ENCODE data around the gene EID3. TPM values are rescaled to one million over a fixed set of nuclear protein-coding genes. Genes with fewer than 3 reads are reported as not detected.

Gene EID3
- total RNA-seq, result 10 to 100 TPM in 1 of 4 donors, 1 to 10 TPM in 3; 6.4 to 10.7 (median 8.0) TPM

DNA sequence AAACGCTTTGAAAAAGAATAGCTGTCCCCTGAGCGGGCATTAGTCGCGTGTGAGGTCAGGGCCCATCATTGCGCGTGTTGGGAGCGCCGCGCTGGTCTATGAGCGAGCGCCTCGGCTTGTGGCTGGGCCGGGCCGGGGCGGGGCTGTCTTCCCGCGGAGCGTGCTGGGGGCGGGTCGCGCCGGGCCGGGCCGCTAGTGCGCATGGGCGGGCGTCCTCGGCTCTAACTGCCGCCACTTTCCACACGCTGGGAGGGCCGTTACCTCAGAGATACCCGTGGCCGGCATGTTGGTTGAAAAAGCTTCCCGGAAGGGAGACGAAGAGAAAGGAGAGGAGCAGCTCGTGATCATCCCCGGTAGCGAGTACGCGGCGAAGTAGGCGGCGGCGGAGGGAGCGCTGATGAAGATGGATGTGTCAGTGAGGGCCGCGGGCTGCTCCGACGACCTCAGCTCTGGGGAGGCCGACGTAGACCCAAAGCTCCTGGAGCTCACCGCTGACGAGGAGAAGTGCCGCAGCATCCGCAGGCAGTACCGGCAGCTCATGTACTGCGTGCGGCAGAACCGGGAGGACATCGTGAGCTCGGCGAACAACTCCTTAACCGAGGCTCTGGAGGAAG, at the start of gene EID3:
Gene EID3, plus strand, starts transcription at position 202 of the 614 bp plus-strand sequence. Its CDS starts 196 bp downstream, at position 398.
- TF ChIP-seq, protein P1, sequence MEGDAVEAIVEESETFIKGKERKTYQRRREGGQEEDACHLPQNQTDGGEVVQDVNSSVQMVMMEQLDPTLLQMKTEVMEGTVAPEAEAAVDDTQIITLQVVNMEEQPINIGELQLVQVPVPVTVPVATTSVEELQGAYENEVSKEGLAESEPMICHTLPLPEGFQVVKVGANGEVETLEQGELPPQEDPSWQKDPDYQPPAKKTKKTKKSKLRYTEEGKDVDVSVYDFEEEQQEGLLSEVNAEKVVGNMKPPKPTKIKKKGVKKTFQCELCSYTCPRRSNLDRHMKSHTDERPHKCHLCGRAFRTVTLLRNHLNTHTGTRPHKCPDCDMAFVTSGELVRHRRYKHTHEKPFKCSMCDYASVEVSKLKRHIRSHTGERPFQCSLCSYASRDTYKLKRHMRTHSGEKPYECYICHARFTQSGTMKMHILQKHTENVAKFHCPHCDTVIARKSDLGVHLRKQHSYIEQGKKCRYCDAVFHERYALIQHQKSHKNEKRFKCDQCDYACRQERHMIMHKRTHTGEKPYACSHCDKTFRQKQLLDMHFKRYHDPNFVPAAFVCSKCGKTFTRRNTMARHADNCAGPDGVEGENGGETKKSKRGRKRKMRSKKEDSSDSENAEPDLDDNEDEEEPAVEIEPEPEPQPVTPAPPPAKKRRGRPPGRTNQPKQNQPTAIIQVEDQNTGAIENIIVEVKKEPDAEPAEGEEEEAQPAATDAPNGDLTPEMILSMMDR (IDR thresholded peaks at IDR 0.05; ENCODE audit: low read depth), result no peak

GRCh38 chr12:104257913-104258472, 45.5 kb upstream of the EID3 start:
- TF ChIP-seq, protein P1 (IDR thresholded peaks at IDR 0.05; ENCODE audit: low read depth), result no peak

DNA sequence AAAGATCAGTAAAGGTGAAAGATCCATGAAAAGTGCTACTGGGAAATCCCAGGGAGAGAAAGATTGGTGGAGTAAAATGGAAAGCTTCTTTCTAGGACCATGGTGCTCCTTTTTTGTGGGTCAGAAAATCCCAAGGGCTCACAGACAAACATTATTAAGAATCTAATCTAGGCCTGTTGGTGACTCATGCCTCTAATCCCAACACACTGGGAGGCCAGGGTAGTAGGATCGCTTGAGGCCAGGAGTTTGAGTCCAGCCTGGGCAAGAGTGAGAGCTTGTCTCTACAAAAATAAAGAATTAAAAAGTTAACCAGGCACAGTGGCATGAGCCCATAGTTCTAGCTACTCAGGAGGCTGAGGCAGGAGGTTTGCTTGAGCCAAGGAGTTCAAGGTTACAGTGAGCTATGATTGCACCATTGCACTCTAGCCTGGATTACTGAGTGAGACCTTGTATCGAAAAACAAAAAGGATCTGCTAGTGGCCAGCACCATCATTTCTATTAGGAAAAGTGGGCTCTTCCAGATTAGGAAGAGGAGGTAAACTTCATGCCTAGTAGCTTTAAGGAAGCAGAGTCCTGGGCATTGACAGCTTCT, 45.0 kb upstream of the EID3 start:
- TF ChIP-seq, protein P1 (IDR thresholded peaks at IDR 0.05; ENCODE audit: low read depth), result no peak

- TF ChIP-seq, protein P1 (IDR thresholded peaks at IDR 0.05; ENCODE audit: low read depth), result no peak
Observed at GRCh38 chr12:104263026-104263425, 40.5 kb upstream of the EID3 start.

DNA sequence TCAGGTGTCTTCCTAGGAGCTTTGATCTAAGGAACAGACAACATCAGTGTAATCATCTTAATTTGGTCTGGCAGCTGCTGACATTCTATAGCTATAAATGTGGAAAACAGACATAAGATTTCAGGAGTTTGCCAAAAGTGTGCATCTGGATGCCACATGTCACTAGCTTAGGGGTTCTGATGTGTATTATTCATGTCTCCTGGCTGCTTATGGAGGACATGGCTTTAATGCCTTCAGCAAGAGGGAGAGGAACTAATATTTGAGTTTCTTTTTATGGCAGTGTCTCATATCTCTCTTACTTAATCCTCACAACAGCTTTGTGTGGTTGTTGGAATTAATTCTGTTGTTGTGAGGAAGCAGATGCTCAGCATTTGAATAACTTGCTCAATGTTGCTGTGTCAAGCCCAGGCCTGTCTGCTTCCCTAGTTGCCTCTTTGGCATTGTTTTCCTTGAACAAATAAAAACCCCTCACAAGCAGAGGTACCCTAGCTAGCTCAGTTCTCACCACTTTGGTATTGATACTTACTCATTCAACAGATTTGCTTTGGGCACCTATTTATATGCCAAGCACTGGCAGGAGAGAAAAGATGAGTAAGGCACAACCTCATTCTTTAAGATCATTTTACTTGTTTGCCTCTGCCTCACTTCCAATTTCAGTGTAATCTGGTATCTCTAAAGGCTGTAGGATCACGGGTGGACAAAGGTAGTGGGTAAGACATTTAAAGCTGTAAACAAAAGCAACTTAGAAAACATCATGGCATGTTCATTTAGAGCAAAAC, 39.8 kb upstream of the EID3 start:
- TF ChIP-seq, protein P1 (IDR thresholded peaks at IDR 0.05; ENCODE audit: low read depth), result no peak

DNA sequence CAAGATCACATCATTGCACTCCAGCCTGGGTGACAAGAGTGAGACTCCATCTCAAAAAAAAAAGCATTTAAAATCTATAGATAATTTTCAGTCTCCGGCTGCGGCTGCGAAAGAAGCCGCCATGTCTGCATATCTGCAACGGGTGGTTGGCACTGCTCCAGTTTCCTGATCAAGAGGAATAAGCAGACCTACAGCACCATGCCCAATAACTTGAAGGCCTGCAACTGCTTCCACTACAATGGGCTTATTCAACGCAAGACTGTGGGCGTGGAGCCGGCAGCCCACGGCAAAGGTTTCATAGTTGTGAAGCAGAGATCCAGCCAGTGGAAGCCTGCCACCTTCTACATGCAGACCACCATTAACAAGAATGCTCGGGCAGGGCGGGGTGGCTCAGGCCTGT, 30.6 kb upstream of the EID3 start:
- TF ChIP-seq, protein P1 (IDR thresholded peaks at IDR 0.05; ENCODE audit: low read depth), result no peak

DNA sequence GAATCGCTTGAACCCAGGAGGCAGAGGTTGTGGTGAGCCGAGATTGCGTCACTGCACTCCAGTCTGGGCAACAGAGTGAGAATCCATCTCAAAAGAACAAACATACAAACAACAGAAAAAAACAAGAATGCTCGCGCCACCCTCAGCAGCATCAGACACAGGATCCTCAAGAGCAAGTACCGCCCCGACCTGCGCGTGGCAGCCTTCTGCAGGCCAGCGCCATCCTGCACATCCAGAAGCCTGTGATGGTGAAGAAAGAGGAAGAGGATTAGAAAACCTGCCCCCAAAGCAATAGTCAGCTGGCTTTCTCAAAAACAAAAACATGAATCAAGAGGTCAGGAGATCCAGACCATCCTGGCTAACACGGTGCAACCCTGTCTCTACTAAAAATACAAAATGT, 30.0 kb upstream of the EID3 start:
- TF ChIP-seq, protein P1 (IDR thresholded peaks at IDR 0.05; ENCODE audit: low read depth), result no peak

Data from subcutaneous adipose tissue (tissue), 4 donors.